Spleen (tissue), 11 donors: ENCODE results near the gene HSPA1B. TPM values are rescaled to one million over a fixed set of nuclear protein-coding genes. Genes with fewer than 3 reads are reported as not detected.

Experiments
- DNase-seq: peaks from one replicate; pipeline ENCODE4 v3.0.0-alpha.2; 2020
- H3K27ac ChIP-seq, 8 donors: fragments of 200-600 bp; sonication (generic) in 7 of 8; 1 replicate in 4 of 8; 2 replicates in 4 of 8; pipeline versions ENCODE4 v1.5.0 to v1.8.0; 2016 to 2021; ENCODE audit warnings: inconsistent platforms in 4 of 8, mild to moderate bottlenecking in 4 of 8, moderate library complexity in 1 of 8
- H3K27me3 ChIP-seq, 7 donors: fragments of 200-600 bp; sonication (generic) in 6 of 7; replicated peaks in 1 of 7; 1 replicate in 4 of 7; 2 replicates in 3 of 7; pipeline versions ENCODE4 v1.5.0 to v1.8.0; 2016 to 2021; ENCODE audit warnings: inconsistent platforms in 3 of 7, mild to moderate bottlenecking in 1 of 7
- H3K36me3 ChIP-seq, 6 donors: fragments of 200-600 bp; sonication (generic) in 5 of 6; 1 replicate in 4 of 6; 2 replicates in 2 of 6; pipeline versions ENCODE4 v1.5.0 to v1.8.0; 2016 to 2021; ENCODE audit warnings: inconsistent platforms in 2 of 6
- H3K4me1 ChIP-seq, 6 donors: fragments of 200-600 bp; sonication (generic) in 5 of 6; 1 replicate in 3 of 6; 2 replicates in 3 of 6; pipeline versions ENCODE4 v1.5.0 to v1.8.0; 2016 to 2021; ENCODE audit warnings: inconsistent platforms in 3 of 6
- H3K4me3 ChIP-seq, 8 donors: fragments of 200-600 bp; sonication (generic) in 7 of 8; 1 replicate in 4 of 8; 2 replicates in 4 of 8; pipeline versions ENCODE4 v1.5.0 to v1.8.0; 2016 to 2021; ENCODE audit warnings: inconsistent platforms in 4 of 8, mild to moderate bottlenecking in 4 of 8, moderate library complexity in 2 of 8
- H3K9me3 ChIP-seq, 8 donors: fragments of 200-600 bp; sonication (generic) in 7 of 8; 1 replicate in 4 of 8; 2 replicates in 4 of 8; pipeline versions ENCODE4 v1.5.0 to v1.8.0; 2016 to 2021; ENCODE audit warnings: inconsistent platforms in 4 of 8
- POLR2A ChIP-seq, 3 donors: fragments of 450-650 bp; IDR thresholded peaks; one replicate each; pipeline ENCODE4 v1.5.1; 2017; ENCODE audit warnings: antibody characterized with exemption in 3 of 3, mild to moderate bottlenecking in 1 of 3
- POLR2AphosphoS5 ChIP-seq, 3 donors: sonication (generic); formaldehyde crosslinking; IDR thresholded peaks; one replicate each; pipeline ENCODE4 v1.5.1; 2017; ENCODE audit warnings: antibody characterized with exemption in 3 of 3
- WGBS, 5 donors: extraction: QIAGEN DNeasy Blood & Tissue Kit in 3 of 5; methylation state at CpG; one replicate each; pipeline versions ENCODE4 v1.1.5 to v1.1.7; 2013 to 2018; 5-methylcytosine and 5-hydroxymethylcytosine counted together
- intact Hi-C: fragments of 100-400 bp; cut with DNase I; formaldehyde crosslinking; loops from one replicate; pipeline ENCODE4 v1.15.0; 2023; ENCODE audit warnings: low total_unique reads
- polyA plus RNA-seq, 3 donors: library from polyadenylated mRNA; stranded (reverse); fragments of 200-250 nt; gene quantifications; one replicate each; pipeline ENCODE4 v1.2.1, GENCODE V29; 2013
- total RNA-seq, 7 donors: library from RNA; depleted of rRNA in 3 of 7; stranded (reverse); fragments of >200 nt in 3 of 7; fragmentation: NEBNext Ultra II Directional in 4 of 7; extraction: Animal tissue kit (Norgen Biotek cat#: 25700) in 4 of 7; gene quantifications; one replicate each; pipeline versions ENCODE4 v1.1.0 to v1.2.1, GENCODE V29; 2016 to 2021
- TF ChIP-seq, protein P1 (sequence below), 11 experiments: fragments of 200-600 bp in 7 of 11; fragments of 450-650 bp in 4 of 11; sonication (generic) in 4 of 11; IDR thresholded peaks in 8 of 11; conservative IDR thresholded peaks in 3 of 11; 1 replicate in 7 of 11; 2 replicates in 4 of 11; pipeline versions ENCODE4 v1.4.0 to v1.8.0; 2016 to 2021; ENCODE audit warnings: antibody characterized with exemption in 11 of 11, inconsistent platforms in 4 of 11, mild to moderate bottlenecking in 1 of 11
- donor health status: healthy with polysubstance abuse.
- donor health status: DM: no; HTN: no; CAD: no; lungs with moderate emphysema.
- donor health status: DM: no; HTN: no; CAD: no.
- donor health status: Bipolar disorder and iron deficiency.
- donor health status: healthy.
- donor health status: DM: no; HTN: no; CAD: no.
- donor health status: DM: yes; HTN: yes; CAD: no.

Gene HSPA1B
- total and polyA plus RNA-seq, 10 donors = 7.4 to 372 (median 43.9) TPM

DNA sequence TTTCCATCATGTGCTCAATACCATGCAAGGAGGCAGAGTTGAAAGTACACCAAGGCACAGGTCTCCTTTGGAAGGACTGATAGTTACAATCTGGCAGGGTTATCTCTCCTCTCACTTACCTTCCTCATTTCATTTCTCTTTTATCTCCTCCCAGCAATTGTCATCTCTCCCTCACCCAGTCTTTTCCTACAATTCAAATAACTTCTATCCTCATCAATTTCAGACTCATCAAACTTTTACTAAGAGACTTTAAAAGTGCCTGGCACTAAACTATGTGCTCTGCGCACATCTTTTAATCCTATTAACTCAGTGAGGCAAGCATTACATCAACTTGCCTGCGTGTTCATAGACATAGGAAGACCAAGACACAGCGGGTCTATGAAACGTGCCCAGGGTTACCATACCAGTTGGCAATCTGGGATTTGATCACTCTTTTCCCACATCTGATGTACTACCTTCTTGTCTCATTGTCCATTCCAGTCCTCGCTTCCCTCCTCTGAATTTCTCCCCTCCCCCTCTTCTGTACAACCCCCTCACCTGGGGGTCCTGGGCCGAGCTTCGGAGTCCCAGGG, 33.2 kb upstream of the HSPA1B start:
- peak in 1 of 3 donors; percentile 11 for TF ChIP-seq POLR2A (IDR thresholded peaks at IDR 0.05)
- TF ChIP-seq POLR2AphosphoS5 (IDR thresholded peaks at IDR 0.05) = no peak
- Histone ChIP-seq H3K27ac (peak overlapping the region; percentile 91 to 100 (median 96)), H3K4me1 (peaks cover 18 to 91% (median 68%) of the 10 kb centered on the region in 6 donors), H3K4me3 (peak overlapping the region; percentile 74 to 98 (median 90)), H3K36me3 (peaks cover 0 to 40% (median 14%) of the 10 kb centered on the region in 6 donors), H3K27me3 (no peaks in the 10 kb centered on the region), H3K9me3 (no peaks in the 10 kb centered on the region)
- intact Hi-C loops = loop anchor here (10.0 kb wide), 1 partner anchor 60 kb away; the partner anchor contains the start of gene CLIC1
- DNase-seq = no peak
- WGBS, 5 donors = 14 to 33% (median 16%) methylated on average over 7 of the region's 7 CpGs

DNA sequence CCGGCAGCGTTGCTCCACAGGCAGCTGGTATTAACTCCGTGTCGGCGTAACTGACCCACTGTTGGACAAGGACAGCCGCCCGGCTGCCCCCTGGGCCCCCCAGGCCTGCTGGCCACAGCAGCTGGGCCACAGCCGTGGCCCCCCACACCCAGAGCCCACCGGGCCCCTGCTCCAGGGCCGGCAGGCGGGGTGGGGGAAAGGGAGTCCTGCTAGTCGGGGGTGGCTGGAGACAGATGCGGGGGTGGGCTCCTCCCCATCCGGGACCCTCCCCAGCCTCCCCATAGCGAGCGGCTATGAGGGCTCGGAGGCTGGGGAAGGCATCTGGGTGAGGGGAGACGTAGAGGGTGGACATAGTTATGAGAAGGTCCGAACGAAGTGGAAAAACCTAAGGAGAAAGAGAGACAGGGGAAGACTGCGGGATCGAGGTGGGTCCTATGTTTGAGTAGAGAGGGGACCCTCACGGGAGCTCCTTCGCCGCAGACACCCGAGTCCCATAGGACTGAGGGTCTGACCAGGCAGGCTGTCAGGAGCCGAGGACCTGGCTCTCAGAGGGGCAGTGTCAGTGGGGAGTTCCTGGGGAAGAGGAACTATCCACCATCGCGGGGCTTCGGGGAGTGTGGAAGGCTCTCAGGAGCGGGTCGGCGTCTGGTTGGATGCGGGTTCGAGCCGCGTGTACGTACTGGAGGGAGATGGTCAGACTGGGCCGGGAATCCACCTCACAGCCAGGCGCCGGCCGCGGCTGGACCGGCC, 32.5 kb upstream of the HSPA1B start:
- TF ChIP-seq, protein P1, sequence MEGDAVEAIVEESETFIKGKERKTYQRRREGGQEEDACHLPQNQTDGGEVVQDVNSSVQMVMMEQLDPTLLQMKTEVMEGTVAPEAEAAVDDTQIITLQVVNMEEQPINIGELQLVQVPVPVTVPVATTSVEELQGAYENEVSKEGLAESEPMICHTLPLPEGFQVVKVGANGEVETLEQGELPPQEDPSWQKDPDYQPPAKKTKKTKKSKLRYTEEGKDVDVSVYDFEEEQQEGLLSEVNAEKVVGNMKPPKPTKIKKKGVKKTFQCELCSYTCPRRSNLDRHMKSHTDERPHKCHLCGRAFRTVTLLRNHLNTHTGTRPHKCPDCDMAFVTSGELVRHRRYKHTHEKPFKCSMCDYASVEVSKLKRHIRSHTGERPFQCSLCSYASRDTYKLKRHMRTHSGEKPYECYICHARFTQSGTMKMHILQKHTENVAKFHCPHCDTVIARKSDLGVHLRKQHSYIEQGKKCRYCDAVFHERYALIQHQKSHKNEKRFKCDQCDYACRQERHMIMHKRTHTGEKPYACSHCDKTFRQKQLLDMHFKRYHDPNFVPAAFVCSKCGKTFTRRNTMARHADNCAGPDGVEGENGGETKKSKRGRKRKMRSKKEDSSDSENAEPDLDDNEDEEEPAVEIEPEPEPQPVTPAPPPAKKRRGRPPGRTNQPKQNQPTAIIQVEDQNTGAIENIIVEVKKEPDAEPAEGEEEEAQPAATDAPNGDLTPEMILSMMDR (IDR thresholded peaks at IDR 0.05 in 8 of 11, conservative IDR thresholded peaks at IDR 0.05 in 3 of 11) = no peak
- no peak for TF ChIP-seq POLR2A (IDR thresholded peaks at IDR 0.05)
- TF ChIP-seq POLR2AphosphoS5 (IDR thresholded peaks at IDR 0.05) = no peak
- peak overlapping the region; percentile 91 to 100 (median 96) for H3K27ac ChIP-seq
- H3K4me3 ChIP-seq = peak overlapping the region; percentile 74 to 98 (median 90)
- H3K27me3 ChIP-seq = no peaks in the 10 kb centered on the region
- H3K9me3 ChIP-seq = no peaks in the 10 kb centered on the region
- peaks cover 0 to 34% (median 14%) of the 10 kb centered on the region in 6 donors for H3K36me3 ChIP-seq
- peaks cover 18 to 84% (median 63%) of the 10 kb centered on the region in 6 donors for H3K4me1 ChIP-seq
- WGBS, 5 donors = 1 to 3% (median 1%) methylated on average over 38 to 44 of the region's 44 CpGs
- peak; percentile 84 for DNase-seq
- intact Hi-C loops = loop anchor here (10.0 kb wide), 1 partner anchor 60 kb away; the partner anchor contains the start of gene CLIC1

DNA sequence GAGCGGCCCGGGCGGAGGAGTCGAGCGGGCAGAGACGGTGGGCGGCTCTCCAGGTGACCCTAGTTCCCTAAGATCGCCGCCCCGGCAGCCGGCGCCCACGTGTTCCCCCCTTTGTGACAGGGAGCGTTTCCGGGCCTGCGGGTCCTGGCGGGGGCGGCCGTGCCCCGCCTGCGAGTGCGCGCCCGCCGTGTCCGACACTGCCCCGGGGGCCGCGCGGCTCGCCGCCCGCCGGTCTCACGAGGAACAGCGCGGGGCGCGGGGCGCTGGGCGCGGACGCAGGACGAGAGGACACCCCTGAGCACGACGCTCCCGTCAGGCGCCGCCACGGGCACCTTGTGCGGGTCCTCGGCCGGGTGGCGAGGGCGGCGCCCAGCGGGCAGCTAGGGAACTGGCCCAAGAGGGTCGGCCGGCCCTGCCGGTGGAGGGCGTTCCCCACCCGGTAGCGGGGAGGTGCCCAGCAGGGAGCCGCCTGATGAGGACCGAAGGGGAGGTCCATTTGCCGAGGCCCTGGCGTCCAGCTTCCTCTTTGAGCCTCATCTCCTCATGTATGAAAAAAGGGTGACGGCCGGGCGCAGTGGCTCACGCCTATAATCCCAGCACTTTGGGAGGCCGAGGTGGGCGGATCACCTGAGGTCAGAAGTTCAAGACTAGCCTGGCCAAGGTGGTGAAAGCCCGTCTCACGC, 31.8 kb upstream of the HSPA1B start, which contains the start of gene VARS1:
Gene VARS1 (minus strand): TSS at position 137 of the 683 bp plus-strand sequence. CDS start 535 bp downstream, outside the sequence.
- Histone ChIP-seq H3K4me1 (peaks cover 18 to 77% (median 57%) of the 10 kb centered on the region in 6 donors), H3K4me3 (peak within 1 kb of the TSS; percentile 74 to 98 (median 90)), H3K9me3 (no peaks in the 10 kb centered on the region), H3K27me3 (no peaks in the 10 kb centered on the region), H3K36me3 (peaks cover 0 to 26% (median 14%) of the 10 kb centered on the region in 6 donors), H3K27ac (peak within 1 kb of the TSS; percentile 91 to 100 (median 96))
- TF ChIP-seq, protein P1 (IDR thresholded peaks at IDR 0.05 in 8 of 11, conservative IDR thresholded peaks at IDR 0.05 in 3 of 11) = peak; percentile 83 to 98 (median 93)
- TF ChIP-seq POLR2A (IDR thresholded peaks at IDR 0.05) = peak in 1 of 3 donors; percentile 58
- peak; percentile 79 to 90 (median 83) for TF ChIP-seq POLR2AphosphoS5 (IDR thresholded peaks at IDR 0.05)
- DNase-seq = peak; percentile 99
- 1 to 2% (median 1%) methylated on average over 22 to 75 of the region's 75 CpGs for WGBS, 5 donors
- intact Hi-C loops = loop anchor here (10.0 kb wide), 1 partner anchor 61 kb away; the partner anchor contains the start of gene CLIC1

DNA sequence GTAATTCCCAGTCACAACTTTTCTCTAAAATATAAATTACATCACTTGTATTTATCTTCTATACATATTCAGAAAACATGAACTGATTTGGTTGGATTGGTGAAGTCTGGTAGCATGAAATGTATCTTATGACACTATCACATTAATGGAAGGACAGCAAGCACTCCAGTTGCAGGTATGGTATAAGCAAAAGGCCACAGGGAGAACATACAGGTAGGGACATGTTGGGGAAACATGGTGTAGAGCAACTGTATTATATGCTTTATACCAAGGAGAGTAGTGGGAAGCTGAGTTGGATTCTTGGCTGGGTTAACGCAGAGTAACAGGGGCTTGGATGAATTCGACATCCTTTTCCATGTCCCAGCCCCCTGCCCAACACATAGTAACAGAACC, 30.5 kb upstream of the HSPA1B start:
- intact Hi-C loops = loop anchor here (10.0 kb wide), 1 partner anchor 62 kb away; the partner anchor contains the start of gene CLIC1
- H3K36me3 ChIP-seq = peaks cover 0 to 24% (median 10%) of the 10 kb centered on the region in 6 donors
- H3K27ac ChIP-seq = peak overlapping the region; percentile 67 to 100 (median 95)
- peaks cover 18 to 65% (median 49%) of the 10 kb centered on the region in 6 donors for H3K4me1 ChIP-seq
- no peak for DNase-seq
- H3K27me3 ChIP-seq = no peaks in the 10 kb centered on the region
- H3K9me3 ChIP-seq = no peaks in the 10 kb centered on the region
- no peak overlapping the region for H3K4me3 ChIP-seq
- TF ChIP-seq POLR2A (IDR thresholded peaks at IDR 0.05) (no peak), POLR2AphosphoS5 (IDR thresholded peaks at IDR 0.05) (no peak)
- TF ChIP-seq, protein P1 (IDR thresholded peaks at IDR 0.05 in 8 of 11, conservative IDR thresholded peaks at IDR 0.05 in 3 of 11) = no peak
- 84 to 98% (median 97%) methylated on average over 2 of the region's 2 CpGs for WGBS, 5 donors
